Measurements from ENCODE around the gene MCIDAS.
A peak's percentile ranks its signal among the peaks of the same experiment; 100 is the strongest.

The MCIDAS gene

GRCh38 chr5:55231919-55232270 is 4.8 kb upstream of the MCIDAS start:
- Histone ChIP-seq H3K4me3 (ENCODE audit: low read length in 2 of 2) (peak overlapping the region in 1 of 2 donors; percentile 74), H3K27me3 (ENCODE audit: control insufficient read depth in 1 of 2, insufficient read depth in 2 of 2, low read length in 2 of 2) (peaks cover 74 to 88% of the 10 kb centered on the region in 2 donors), H3K27ac (ENCODE audit: low read length) (no peak overlapping the region), H3K4me1 (ENCODE audit: control insufficient read depth, insufficient read depth, low read length) (peaks cover 43% of the 10 kb centered on the region), H3K9ac (ENCODE audit: low read length in 2 of 2) (no peak overlapping the region), H3K36me3 (ENCODE audit: control insufficient read depth in 2 of 2, insufficient read depth in 2 of 2, low read length in 2 of 2) (no peaks in the 10 kb centered on the region), H3K9me3 (ENCODE audit: control insufficient read depth in 2 of 2, low read length in 2 of 2) (no peaks in the 10 kb centered on the region)

GRCh38 chr5:55231029-55231918 is 4.2 kb upstream of the MCIDAS start:
- H3K4me1 ChIP-seq (ENCODE audit: control insufficient read depth, insufficient read depth, low read length): peaks cover 48% of the 10 kb centered on the region
- H3K4me3 ChIP-seq (ENCODE audit: low read length in 2 of 2): peak overlapping the region; percentile 13 to 55
- H3K27ac ChIP-seq (ENCODE audit: low read length): no peak overlapping the region
- H3K9ac ChIP-seq (ENCODE audit: low read length in 2 of 2): no peak overlapping the region
- H3K9me3 ChIP-seq (ENCODE audit: control insufficient read depth in 2 of 2, low read length in 2 of 2): no peaks in the 10 kb centered on the region
- peaks cover 75 to 90% of the 10 kb centered on the region in 2 donors for H3K27me3 ChIP-seq (ENCODE audit: control insufficient read depth in 1 of 2, insufficient read depth in 2 of 2, low read length in 2 of 2)
- no peaks in the 10 kb centered on the region for H3K36me3 ChIP-seq (ENCODE audit: control insufficient read depth in 2 of 2, insufficient read depth in 2 of 2, low read length in 2 of 2)

- peaks cover 86 to 98% of the 10 kb centered on the region in 2 donors for H3K27me3 ChIP-seq (ENCODE audit: control insufficient read depth in 1 of 2, insufficient read depth in 2 of 2, low read length in 2 of 2)
- H3K36me3 ChIP-seq (ENCODE audit: control insufficient read depth in 2 of 2, insufficient read depth in 2 of 2, low read length in 2 of 2): no peaks in the 10 kb centered on the region
- no peaks in the 10 kb centered on the region for H3K9me3 ChIP-seq (ENCODE audit: control insufficient read depth in 2 of 2, low read length in 2 of 2)
- no peak overlapping the region for H3K9ac ChIP-seq (ENCODE audit: low read length in 2 of 2)
- H3K27ac ChIP-seq (ENCODE audit: low read length): no peak overlapping the region
- H3K4me3 ChIP-seq (ENCODE audit: low read length in 2 of 2): no peak overlapping the region
- H3K4me1 ChIP-seq (ENCODE audit: control insufficient read depth, insufficient read depth, low read length): peaks cover 48% of the 10 kb centered on the region
These were observed 3.0 kb upstream of the MCIDAS start for GRCh38 chr5:55230086-55230629.

- H3K27me3 ChIP-seq (ENCODE audit: control insufficient read depth in 1 of 2, insufficient read depth in 2 of 2, low read length in 2 of 2): peaks cover 91 to 98% of the 10 kb centered on the region in 2 donors
- peaks cover 36% of the 10 kb centered on the region for H3K4me1 ChIP-seq (ENCODE audit: control insufficient read depth, insufficient read depth, low read length)
- no peak overlapping the region for H3K27ac ChIP-seq (ENCODE audit: low read length)
- H3K9me3 ChIP-seq (ENCODE audit: control insufficient read depth in 2 of 2, low read length in 2 of 2): no peaks in the 10 kb centered on the region
- H3K4me3 ChIP-seq (ENCODE audit: low read length in 2 of 2): peak overlapping the region; percentile 23 to 54
- H3K9ac ChIP-seq (ENCODE audit: low read length in 2 of 2): no peak overlapping the region
- no peaks in the 10 kb centered on the region for H3K36me3 ChIP-seq (ENCODE audit: control insufficient read depth in 2 of 2, insufficient read depth in 2 of 2, low read length in 2 of 2)
These were observed 732 bp upstream of the MCIDAS start for GRCh38 chr5:55227664-55228430.

GRCh38 chr5:55226027-55226933 is 835 bp downstream of the MCIDAS start:
- Histone ChIP-seq H3K27me3 (ENCODE audit: control insufficient read depth in 1 of 2, insufficient read depth in 2 of 2, low read length in 2 of 2) (peaks cover 88 to 96% of the 10 kb centered on the region in 2 donors), H3K4me3 (ENCODE audit: low read length in 2 of 2) (peak overlapping the region in 1 of 2 donors; percentile 54), H3K9ac (ENCODE audit: low read length in 2 of 2) (no peak overlapping the region)

GRCh38 chr5:55225346-55225745 is 1.8 kb downstream of the MCIDAS start:
- H3K27me3 ChIP-seq (ENCODE audit: control insufficient read depth in 1 of 2, insufficient read depth in 2 of 2, low read length in 2 of 2): peaks cover 88 to 96% of the 10 kb centered on the region in 2 donors
- peaks cover 25% of the 10 kb centered on the region for H3K4me1 ChIP-seq (ENCODE audit: control insufficient read depth, insufficient read depth, low read length)
- H3K27ac ChIP-seq (ENCODE audit: low read length): no peak overlapping the region
- H3K4me3 ChIP-seq (ENCODE audit: low read length in 2 of 2): no peak overlapping the region
- H3K9me3 ChIP-seq (ENCODE audit: control insufficient read depth in 2 of 2, low read length in 2 of 2): no peaks in the 10 kb centered on the region
- no peaks in the 10 kb centered on the region for H3K36me3 ChIP-seq (ENCODE audit: control insufficient read depth in 2 of 2, insufficient read depth in 2 of 2, low read length in 2 of 2)
- H3K9ac ChIP-seq (ENCODE audit: low read length in 2 of 2): no peak overlapping the region

More at GRCh38 chr5:55226027-55226933, 835 bp downstream of the MCIDAS start:
- peaks cover 22% of the 10 kb centered on the region for H3K4me1 ChIP-seq (ENCODE audit: control insufficient read depth, insufficient read depth, low read length)
- no peaks in the 10 kb centered on the region for H3K9me3 ChIP-seq (ENCODE audit: control insufficient read depth in 2 of 2, low read length in 2 of 2)
- no peak overlapping the region for H3K27ac ChIP-seq (ENCODE audit: low read length)
- H3K36me3 ChIP-seq (ENCODE audit: control insufficient read depth in 2 of 2, insufficient read depth in 2 of 2, low read length in 2 of 2): no peaks in the 10 kb centered on the region

- H3K9ac ChIP-seq (ENCODE audit: low read length in 2 of 2): no peak overlapping the region
- H3K27ac ChIP-seq (ENCODE audit: low read length): no peak overlapping the region
- H3K36me3 ChIP-seq (ENCODE audit: control insufficient read depth in 2 of 2, insufficient read depth in 2 of 2, low read length in 2 of 2): no peaks in the 10 kb centered on the region
- peaks cover 82 to 91% of the 10 kb centered on the region in 2 donors for H3K27me3 ChIP-seq (ENCODE audit: control insufficient read depth in 1 of 2, insufficient read depth in 2 of 2, low read length in 2 of 2)
- peaks cover 26% of the 10 kb centered on the region for H3K4me1 ChIP-seq (ENCODE audit: control insufficient read depth, insufficient read depth, low read length)
- H3K9me3 ChIP-seq (ENCODE audit: control insufficient read depth in 2 of 2, low read length in 2 of 2): no peaks in the 10 kb centered on the region
- no peak overlapping the region for H3K4me3 ChIP-seq (ENCODE audit: low read length in 2 of 2)
These were observed 3.3 kb downstream of the MCIDAS start for GRCh38 chr5:55223812-55224240.

- peak overlapping the region in 1 of 2 donors; percentile 35 for H3K4me3 ChIP-seq (ENCODE audit: low read length in 2 of 2)
These were observed 3.9 kb downstream of the MCIDAS start for GRCh38 chr5:55222985-55223811.

GRCh38 chr5:55222092-55222984 is 4.8 kb downstream of the MCIDAS start:
- Histone ChIP-seq H3K4me3 (ENCODE audit: low read length in 2 of 2) (no peak overlapping the region), H3K27me3 (ENCODE audit: control insufficient read depth in 1 of 2, insufficient read depth in 2 of 2, low read length in 2 of 2) (peaks cover 70 to 76% of the 10 kb centered on the region in 2 donors), H3K36me3 (ENCODE audit: control insufficient read depth in 2 of 2, insufficient read depth in 2 of 2, low read length in 2 of 2) (no peaks in the 10 kb centered on the region), H3K9ac (ENCODE audit: low read length in 2 of 2) (no peak overlapping the region), H3K27ac (ENCODE audit: low read length) (no peak overlapping the region), H3K4me1 (ENCODE audit: control insufficient read depth, insufficient read depth, low read length) (peaks cover 21% of the 10 kb centered on the region), H3K9me3 (ENCODE audit: control insufficient read depth in 2 of 2, low read length in 2 of 2) (no peaks in the 10 kb centered on the region)

More at GRCh38 chr5:55222985-55223811, 3.9 kb downstream of the MCIDAS start:
- H3K9ac ChIP-seq (ENCODE audit: low read length in 2 of 2): no peak overlapping the region
- peaks cover 75 to 85% of the 10 kb centered on the region in 2 donors for H3K27me3 ChIP-seq (ENCODE audit: control insufficient read depth in 1 of 2, insufficient read depth in 2 of 2, low read length in 2 of 2)
- H3K27ac ChIP-seq (ENCODE audit: low read length): no peak overlapping the region
- H3K4me1 ChIP-seq (ENCODE audit: control insufficient read depth, insufficient read depth, low read length): peaks cover 26% of the 10 kb centered on the region
- no peaks in the 10 kb centered on the region for H3K36me3 ChIP-seq (ENCODE audit: control insufficient read depth in 2 of 2, insufficient read depth in 2 of 2, low read length in 2 of 2)
- no peaks in the 10 kb centered on the region for H3K9me3 ChIP-seq (ENCODE audit: control insufficient read depth in 2 of 2, low read length in 2 of 2)

Data from stomach smooth muscle (tissue), 2 donors.